Measurements from ENCODE around the gene EVI5. TPM values are rescaled to one million over a fixed set of nuclear protein-coding genes. Genes with fewer than 3 reads are reported as not detected.
"Not testable (repeated sequence)": the region's sequence is repeated elsewhere in the genome, so short reads cannot be mapped to it uniquely, and the experiment has no call there.

Gene EVI5
- polyA plus RNA-seq, 2 donors, result 1.6 to 1.9 TPM

DNA sequence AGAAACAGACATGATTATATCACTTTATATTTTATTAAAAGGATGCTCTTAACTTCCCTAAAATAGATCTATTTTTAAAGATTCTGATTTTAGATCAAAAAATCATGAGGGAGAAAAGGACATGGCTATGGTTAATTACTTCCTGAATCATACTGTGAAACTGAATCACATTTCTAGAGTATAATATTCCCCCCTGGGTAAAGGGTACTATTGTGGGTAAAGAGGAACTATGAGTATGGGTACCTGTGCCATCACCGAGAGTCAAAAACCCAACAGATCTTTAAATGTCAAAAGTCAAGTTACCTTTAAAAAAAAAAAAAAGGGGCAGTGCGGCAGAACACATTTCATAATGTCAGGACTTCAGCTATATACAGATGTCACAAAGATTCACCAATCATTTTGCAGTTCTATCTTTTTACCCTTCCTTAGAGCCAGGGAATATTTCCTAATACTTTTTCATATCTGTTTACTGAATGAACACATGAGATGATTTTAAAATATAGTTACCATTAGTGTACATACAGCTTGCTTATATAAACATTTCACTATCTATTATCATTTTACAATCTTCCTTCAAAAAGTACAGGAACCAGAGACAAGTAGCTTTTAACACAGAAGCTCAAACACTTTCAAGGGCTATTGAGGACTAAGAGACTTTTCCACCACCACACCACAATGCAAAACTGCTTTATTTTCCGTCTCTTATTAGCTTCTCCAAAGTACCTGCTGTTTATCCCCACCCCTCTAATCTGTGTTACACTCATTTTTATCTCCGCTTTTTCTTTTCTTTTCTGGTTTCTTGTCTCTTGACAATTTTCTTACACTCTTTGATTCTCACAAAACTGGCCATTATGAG is 45.0 kb downstream of the EVI5 start:
- Histone ChIP-seq H3K9me3 (ENCODE audit: control insufficient read depth in 2 of 2, insufficient read depth in 1 of 2, low read depth in 1 of 2, low read length in 1 of 2) (no peaks in the 10 kb centered on the region), H3K4me1 (ENCODE audit: control insufficient read depth in 2 of 2, insufficient read depth in 2 of 2, low read length in 1 of 2) (no peaks in the 10 kb centered on the region), H3K27me3 (ENCODE audit: control insufficient read depth in 1 of 2, insufficient read depth in 2 of 2, low read length in 2 of 2) (no peaks in the 10 kb centered on the region), H3K4me3 (ENCODE audit: low read depth in 1 of 2, low read length in 2 of 2) (no peak overlapping the region), H3K27ac (ENCODE audit: low read depth in 2 of 2, low read length in 1 of 2) (no peak overlapping the region), H3K36me3 (ENCODE audit: control insufficient read depth in 2 of 2, insufficient read depth in 2 of 2, low read length in 1 of 2) (no peaks in the 10 kb centered on the region)
- 86 to 88% methylated on average over 4 of the region's 4 CpGs for WGBS, 2 donors

GRCh38 chr1:92736395-92736794 is 48.5 kb downstream of the EVI5 start:
- Histone ChIP-seq H3K4me1 (ENCODE audit: control insufficient read depth in 2 of 2, insufficient read depth in 2 of 2, low read length in 1 of 2) (no peaks in the 10 kb centered on the region), H3K36me3 (ENCODE audit: control insufficient read depth in 2 of 2, insufficient read depth in 2 of 2, low read length in 1 of 2) (no peaks in the 10 kb centered on the region), H3K27ac (ENCODE audit: low read depth in 2 of 2, low read length in 1 of 2) (no peak overlapping the region), H3K9me3 (ENCODE audit: control insufficient read depth in 2 of 2, insufficient read depth in 1 of 2, low read depth in 1 of 2, low read length in 1 of 2) (no peaks in the 10 kb centered on the region), H3K4me3 (ENCODE audit: low read depth in 1 of 2, low read length in 2 of 2) (no peak overlapping the region), H3K27me3 (ENCODE audit: control insufficient read depth in 1 of 2, insufficient read depth in 2 of 2, low read length in 2 of 2) (no peaks in the 10 kb centered on the region)
- 81 to 88% methylated on average over 4 of the region's 4 CpGs for WGBS, 2 donors

DNA sequence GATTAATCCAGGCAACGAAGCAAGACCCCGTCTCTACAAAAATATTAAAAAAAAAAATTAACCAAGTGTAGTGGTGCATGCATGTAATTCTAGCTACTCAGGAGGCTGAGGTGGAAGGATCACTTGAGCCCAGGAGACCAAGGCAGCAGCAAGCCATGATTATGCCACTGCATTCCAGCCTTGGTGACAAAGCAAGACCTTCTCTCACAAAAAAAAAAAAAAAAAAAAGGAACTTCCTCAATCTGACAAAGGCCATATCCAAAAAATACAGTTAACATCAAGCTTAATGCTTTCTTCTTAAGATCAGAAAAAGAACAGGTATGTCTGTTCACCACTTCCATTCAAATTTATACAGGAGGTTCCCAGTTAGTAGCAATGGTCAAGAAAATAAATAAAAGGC is 54.4 kb downstream of the EVI5 start:
- no peak overlapping the region for H3K4me3 ChIP-seq (ENCODE audit: low read depth in 1 of 2, low read length in 2 of 2)
- no peaks in the 10 kb centered on the region for H3K9me3 ChIP-seq (ENCODE audit: control insufficient read depth in 2 of 2, insufficient read depth in 1 of 2, low read depth in 1 of 2, low read length in 1 of 2)
- no peaks in the 10 kb centered on the region for H3K4me1 ChIP-seq (ENCODE audit: control insufficient read depth in 2 of 2, insufficient read depth in 2 of 2, low read length in 1 of 2)
- WGBS, 2 donors, result 95 to 100% methylated on average over 2 of the region's 2 CpGs
- no peaks in the 10 kb centered on the region for H3K36me3 ChIP-seq (ENCODE audit: control insufficient read depth in 2 of 2, insufficient read depth in 2 of 2, low read length in 1 of 2)
- H3K27me3 ChIP-seq (ENCODE audit: control insufficient read depth in 1 of 2, insufficient read depth in 2 of 2, low read length in 2 of 2), result no peaks in the 10 kb centered on the region
- no peak overlapping the region for H3K27ac ChIP-seq (ENCODE audit: low read depth in 2 of 2, low read length in 1 of 2)

DNA sequence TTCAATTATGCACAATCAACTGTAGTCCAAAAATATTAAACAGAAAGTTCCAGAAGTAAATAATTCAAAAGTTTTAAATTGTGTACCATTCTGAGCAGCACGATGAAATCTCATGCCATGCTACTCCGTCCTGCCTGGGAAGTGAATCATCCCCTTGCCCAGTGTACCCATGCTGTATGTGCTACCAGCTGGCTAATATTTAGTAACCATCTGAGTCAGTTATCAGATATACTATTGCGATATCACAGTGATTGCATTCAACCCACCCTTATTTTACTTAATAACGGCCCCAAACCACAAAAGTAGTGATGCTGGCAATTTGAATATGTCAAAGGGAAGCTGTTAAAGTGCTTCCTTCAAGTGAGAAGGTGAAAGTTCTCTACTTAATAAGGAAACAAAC is 56.2 kb downstream of the EVI5 start:
- 85 to 88% methylated on average over 4 of the region's 4 CpGs for WGBS, 2 donors

DNA sequence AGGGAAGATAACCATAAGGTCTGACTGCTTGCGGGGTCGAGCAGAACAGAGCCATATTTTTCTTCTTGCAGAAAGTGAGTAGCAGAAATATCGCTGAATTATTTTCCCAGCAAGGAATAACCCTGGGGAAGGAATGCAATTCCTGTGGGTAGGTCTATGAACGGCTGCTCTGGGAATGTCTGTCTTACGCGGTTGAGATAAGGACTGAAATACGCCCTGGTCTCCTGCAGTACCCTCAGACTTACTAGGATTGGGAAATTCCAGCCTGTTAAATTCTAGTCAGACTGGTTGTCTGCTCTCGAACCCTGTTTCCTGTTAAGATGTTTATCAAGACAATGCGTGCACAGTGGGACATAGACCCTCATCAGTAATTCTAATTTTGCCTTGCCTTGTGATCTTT is 61.2 kb downstream of the EVI5 start:
- H3K9me3 ChIP-seq (ENCODE audit: control insufficient read depth in 2 of 2, insufficient read depth in 1 of 2, low read depth in 1 of 2, low read length in 1 of 2); H3K4me1 ChIP-seq (ENCODE audit: control insufficient read depth in 2 of 2, insufficient read depth in 2 of 2, low read length in 1 of 2); H3K27ac ChIP-seq (ENCODE audit: low read depth in 2 of 2, low read length in 1 of 2); H3K4me3 ChIP-seq (ENCODE audit: low read depth in 1 of 2, low read length in 2 of 2); H3K36me3 ChIP-seq (ENCODE audit: control insufficient read depth in 2 of 2, insufficient read depth in 2 of 2, low read length in 1 of 2); H3K27me3 ChIP-seq (ENCODE audit: control insufficient read depth in 1 of 2, insufficient read depth in 2 of 2, low read length in 2 of 2): not testable (repeated sequence)
- WGBS, 2 donors, result 95 to 96% methylated on average over 9 of the region's 9 CpGs

More for the DNA sequence above, 56.2 kb downstream of the EVI5 start:
- H3K27me3 ChIP-seq (ENCODE audit: control insufficient read depth in 1 of 2, insufficient read depth in 2 of 2, low read length in 2 of 2), result no peaks in the 10 kb centered on the region
- H3K4me1 ChIP-seq (ENCODE audit: control insufficient read depth in 2 of 2, insufficient read depth in 2 of 2, low read length in 1 of 2), result no peaks in the 10 kb centered on the region
- no peak overlapping the region for H3K27ac ChIP-seq (ENCODE audit: low read depth in 2 of 2, low read length in 1 of 2)
- H3K36me3 ChIP-seq (ENCODE audit: control insufficient read depth in 2 of 2, insufficient read depth in 2 of 2, low read length in 1 of 2), result no peaks in the 10 kb centered on the region
- no peaks in the 10 kb centered on the region for H3K9me3 ChIP-seq (ENCODE audit: control insufficient read depth in 2 of 2, insufficient read depth in 1 of 2, low read depth in 1 of 2, low read length in 1 of 2)
- H3K4me3 ChIP-seq (ENCODE audit: low read depth in 1 of 2, low read length in 2 of 2), result no peak overlapping the region

DNA sequence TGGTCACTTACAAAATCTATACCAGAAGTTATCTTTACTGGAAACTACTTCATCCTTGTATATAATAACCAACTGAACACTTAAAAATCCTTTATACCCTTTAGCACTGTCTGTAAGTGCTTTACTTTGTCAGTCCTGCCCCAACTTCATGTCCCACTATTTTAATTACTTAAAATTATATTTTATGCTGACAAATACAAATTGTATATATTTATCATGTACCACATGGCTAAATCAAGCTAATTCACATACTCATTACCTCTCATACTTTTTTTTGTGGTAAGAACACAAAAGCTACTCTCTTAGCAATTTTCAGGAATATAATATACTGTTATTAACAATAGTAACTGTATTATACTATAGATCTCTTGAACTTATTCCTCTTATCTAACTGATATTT is 63.0 kb downstream of the EVI5 start:
- no peaks in the 10 kb centered on the region for H3K36me3 ChIP-seq (ENCODE audit: control insufficient read depth in 2 of 2, insufficient read depth in 2 of 2, low read length in 1 of 2)
- H3K4me3 ChIP-seq (ENCODE audit: low read depth in 1 of 2, low read length in 2 of 2), result no peak overlapping the region
- H3K4me1 ChIP-seq (ENCODE audit: control insufficient read depth in 2 of 2, insufficient read depth in 2 of 2, low read length in 1 of 2), result no peaks in the 10 kb centered on the region
- H3K27ac ChIP-seq (ENCODE audit: low read depth in 2 of 2, low read length in 1 of 2), result no peak overlapping the region
- no peaks in the 10 kb centered on the region for H3K9me3 ChIP-seq (ENCODE audit: control insufficient read depth in 2 of 2, insufficient read depth in 1 of 2, low read depth in 1 of 2, low read length in 1 of 2)
- H3K27me3 ChIP-seq (ENCODE audit: control insufficient read depth in 1 of 2, insufficient read depth in 2 of 2, low read length in 2 of 2), result no peaks in the 10 kb centered on the region

DNA sequence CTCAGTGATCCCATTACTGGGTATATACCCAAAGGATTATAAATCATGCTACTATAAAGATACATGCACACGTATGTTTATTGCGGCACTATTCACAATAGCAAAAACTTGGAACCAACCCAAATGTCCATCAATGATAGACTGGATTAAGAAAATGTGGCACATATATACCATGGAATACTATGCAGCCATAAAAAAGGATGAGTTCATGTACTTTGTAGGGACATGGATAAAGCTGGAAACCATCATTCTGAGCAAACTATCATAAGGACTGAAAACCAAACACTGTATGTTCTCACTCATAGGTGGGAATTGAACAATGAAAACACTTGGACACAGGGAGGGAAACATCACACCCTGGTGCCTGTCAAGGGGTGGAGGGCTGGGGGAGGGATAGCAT is 63.8 kb downstream of the EVI5 start:
- not testable (repeated sequence) for H3K27me3 ChIP-seq (ENCODE audit: control insufficient read depth in 1 of 2, insufficient read depth in 2 of 2, low read length in 2 of 2); H3K36me3 ChIP-seq (ENCODE audit: control insufficient read depth in 2 of 2, insufficient read depth in 2 of 2, low read length in 1 of 2); H3K9me3 ChIP-seq (ENCODE audit: control insufficient read depth in 2 of 2, insufficient read depth in 1 of 2, low read depth in 1 of 2, low read length in 1 of 2); H3K27ac ChIP-seq (ENCODE audit: low read depth in 2 of 2, low read length in 1 of 2); H3K4me1 ChIP-seq (ENCODE audit: control insufficient read depth in 2 of 2, insufficient read depth in 2 of 2, low read length in 1 of 2); H3K4me3 ChIP-seq (ENCODE audit: low read depth in 1 of 2, low read length in 2 of 2)
- 100% methylated on average over 1 of the region's 2 CpGs; no CpG with 5 or more reads in 1 of the 2 donors for whole genome bisulfite sequencing, 2 donors

DNA sequence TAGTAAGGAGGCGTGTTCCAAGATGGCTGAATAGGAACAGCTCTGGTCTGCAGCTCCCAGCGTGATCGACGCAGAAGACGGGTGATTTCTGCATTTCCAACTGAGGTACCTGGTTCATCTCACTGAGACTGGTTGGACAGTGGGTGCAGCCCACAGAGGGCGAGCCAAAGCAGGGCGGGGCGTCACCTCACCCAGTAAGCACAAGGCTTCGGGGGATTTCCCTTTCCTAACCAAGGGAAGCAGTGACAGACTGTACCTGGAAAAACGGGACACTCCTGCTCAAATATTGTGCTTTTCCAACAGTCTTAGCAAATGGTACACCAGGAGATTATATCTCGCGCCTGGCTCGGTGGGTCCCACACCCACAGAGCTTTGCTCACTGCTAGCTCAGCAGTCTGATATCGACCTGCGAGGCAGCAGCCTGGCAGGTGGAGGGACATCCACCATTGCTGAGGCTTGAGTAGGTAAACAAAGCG is 69.4 kb downstream of the EVI5 start:
- H3K4me1 ChIP-seq (ENCODE audit: control insufficient read depth in 2 of 2, insufficient read depth in 2 of 2, low read length in 1 of 2), result not testable (repeated sequence)
- 93 to 95% methylated on average over 16 of the region's 16 CpGs for WGBS, 2 donors

DNA sequence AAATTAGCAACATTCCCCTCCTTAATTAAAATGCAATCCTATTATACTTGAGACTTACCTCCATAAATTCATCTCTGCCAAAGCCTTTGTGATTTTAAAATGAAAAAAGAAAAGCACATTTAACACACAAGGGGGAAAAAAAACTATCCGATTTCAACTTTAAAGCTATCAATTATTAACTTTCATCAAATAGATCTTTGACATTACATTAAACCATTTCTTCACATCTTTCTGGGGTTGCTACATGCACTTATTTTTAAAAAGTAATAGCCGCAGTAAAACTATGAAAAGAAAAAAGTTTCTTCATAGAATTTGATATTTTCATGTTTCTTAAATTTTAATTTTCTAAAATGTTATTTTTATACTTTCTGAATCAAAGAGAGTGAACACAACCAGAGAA is 71.0 kb downstream of the EVI5 start:
- Histone ChIP-seq H3K36me3 (ENCODE audit: control insufficient read depth in 2 of 2, insufficient read depth in 2 of 2, low read length in 1 of 2) (no peaks in the 10 kb centered on the region), H3K27ac (ENCODE audit: low read depth in 2 of 2, low read length in 1 of 2) (no peak overlapping the region), H3K27me3 (ENCODE audit: control insufficient read depth in 1 of 2, insufficient read depth in 2 of 2, low read length in 2 of 2) (no peaks in the 10 kb centered on the region), H3K4me1 (ENCODE audit: control insufficient read depth in 2 of 2, insufficient read depth in 2 of 2, low read length in 1 of 2) (no peaks in the 10 kb centered on the region), H3K4me3 (ENCODE audit: low read depth in 1 of 2, low read length in 2 of 2) (no peak overlapping the region), H3K9me3 (ENCODE audit: control insufficient read depth in 2 of 2, insufficient read depth in 1 of 2, low read depth in 1 of 2, low read length in 1 of 2) (no peaks in the 10 kb centered on the region)
- 87 to 95% methylated on average over 2 of the region's 2 CpGs for WGBS, 2 donors

More for the DNA sequence above, 69.4 kb downstream of the EVI5 start:
- not testable (repeated sequence) for H3K4me3 ChIP-seq (ENCODE audit: low read depth in 1 of 2, low read length in 2 of 2); H3K27ac ChIP-seq (ENCODE audit: low read depth in 2 of 2, low read length in 1 of 2); H3K27me3 ChIP-seq (ENCODE audit: control insufficient read depth in 1 of 2, insufficient read depth in 2 of 2, low read length in 2 of 2); H3K9me3 ChIP-seq (ENCODE audit: control insufficient read depth in 2 of 2, insufficient read depth in 1 of 2, low read depth in 1 of 2, low read length in 1 of 2); H3K36me3 ChIP-seq (ENCODE audit: control insufficient read depth in 2 of 2, insufficient read depth in 2 of 2, low read length in 1 of 2)

Measured in esophagus (tissue), 2 donors.